PC-3 (cell line): ENCODE data around the gene PIN1. TPM values are rescaled to one million over a fixed set of nuclear protein-coding genes. Genes with fewer than 3 reads are reported as not detected.

Experiments
- ATAC-seq: fragments of 200-7000 bp; cut with Tn5 transposase; 2 replicates; pipeline ENCODE4 v1.9.1; 2020; ENCODE audit warnings: mild to moderate bottlenecking, moderate library complexity
- BruUV-seq: library from RNA; stranded (reverse); fragments of 400-500 nt; replicated peaks from 2 replicates; lab custom pipeline; 2021; lab: Mats Ljungman, UMichigan
- CTCF ChIA-PET: fragments of 300-600 bp; sonication (Branson Sonifier 250); formaldehyde crosslinking; loops from one replicate; lab custom pipeline; 2022; ENCODE audit warnings: antibody characterized with exemption; lab: Charles Lee
- POLR2A ChIA-PET: fragments of 300-600 bp; sonication (Branson Sonifier 250); formaldehyde crosslinking; loops from one replicate; lab custom pipeline; 2022; ENCODE audit warnings: antibody characterized with exemption; ENCODE audit not compliant: unreplicated experiment; lab: Charles Lee
- DNase-seq: peaks from one replicate; pipeline ENCODE4 v3.0.0-alpha.2; 2015
- H2AFZ ChIP-seq: fragments of 300-600 bp; sonication (generic); 2 replicates; pipeline ENCODE4 v1.6.0; 2016; ENCODE audit warnings: antibody characterized with exemption, low read length
- H3F3A ChIP-seq: fragments of 300-600 bp; sonication (generic); one replicate; pipeline ENCODE4 v1.6.0; 2017; ENCODE audit warnings: antibody characterized with exemption, low read length, control low read depth, mild to moderate bottlenecking; ENCODE audit not compliant: unreplicated experiment
- H3K27ac ChIP-seq: fragments of 300-600 bp; sonication (generic); 2 replicates; pipeline ENCODE4 v1.5.1; 2016; ENCODE audit warnings: mild to moderate bottlenecking, low read length
- H3K27me3 ChIP-seq: fragments of 300-600 bp; sonication (generic); 2 replicates; pipeline ENCODE4 v1.6.1; 2016; ENCODE audit warnings: low read length, mixed read lengths
- H3K36me3 ChIP-seq: fragments of 300-600 bp; sonication (generic); 2 replicates; pipeline ENCODE4 v1.6.1; 2016; ENCODE audit warnings: low read depth, mixed run types, low read length, mixed read lengths
- H3K4me1 ChIP-seq: fragments of 300-600 bp; sonication (generic); 2 replicates; pipeline ENCODE4 v1.5.1; 2016; ENCODE audit warnings: low read length; ENCODE audit not compliant: insufficient read depth
- H3K4me2 ChIP-seq: fragments of 300-600 bp; sonication (generic); 2 replicates; pipeline ENCODE4 v1.6.0; 2016; ENCODE audit warnings: low read length
- H3K4me3 ChIP-seq: fragments of 300-600 bp; sonication (generic); 2 replicates; pipeline ENCODE4 v1.5.1; 2016; ENCODE audit warnings: mild to moderate bottlenecking, low read length, mixed read lengths
- H3K79me2 ChIP-seq: fragments of 300-600 bp; sonication (generic); 2 replicates; pipeline ENCODE4 v1.6.1; 2017; ENCODE audit warnings: low read length, mixed read lengths
- H3K9ac ChIP-seq: fragments of 300-600 bp; sonication (generic); 2 replicates; pipeline ENCODE4 v1.6.0; 2016; ENCODE audit warnings: mild to moderate bottlenecking, low read length
- H3K9me2 ChIP-seq: fragments of 300-600 bp; sonication (generic); replicated peaks from 2 replicates; pipeline ENCODE4 v1.6.1; 2016; ENCODE audit warnings: mixed run types, low read length, mixed read lengths
- H3K9me3 ChIP-seq: fragments of 300-600 bp; sonication (generic); 2 replicates; pipeline ENCODE4 v1.6.1; 2016; ENCODE audit warnings: low read length, mixed read lengths
- H4K20me1 ChIP-seq: fragments of 300-600 bp; sonication (generic); 2 replicates; pipeline ENCODE4 v1.6.1; 2016; ENCODE audit warnings: low read length, mixed read lengths
- EZH2 ChIP-seq: fragments of 300-600 bp; sonication (generic); IDR thresholded peaks from one replicate; pipeline ENCODE4 v1.6.1; 2017; ENCODE audit warnings: antibody characterized with exemption, mild to moderate bottlenecking, low read length; ENCODE audit not compliant: unreplicated experiment
- EZH2phosphoT487 ChIP-seq: fragments of 300-600 bp; sonication (generic); IDR thresholded peaks from 2 replicates; pipeline ENCODE4 v1.6.1; 2018; ENCODE audit warnings: mild to moderate bottlenecking, antibody characterized with exemption, low read length, borderline replicate concordance
- intact Hi-C: fragments of 100-400 bp; cut with micrococcal nuclease; formaldehyde crosslinking; loops from 2 replicates; pipeline ENCODE4 v1.9.0; 2023
- total RNA-seq: library from RNA; depleted of rRNA; stranded (reverse); fragments of >200 nt; gene quantifications from 2 replicates; pipeline ENCODE4 v1.2.3, GENCODE V29; 2014
- TF ChIP-seq, protein P1 (sequence below): fragments of 300-600 bp; sonication (generic); conservative IDR thresholded peaks from 2 replicates; pipeline ENCODE4 v1.5.1; 2017; ENCODE audit warnings: antibody characterized with exemption, low read depth, mild to moderate bottlenecking, low read length

PIN1 gene
- total RNA-seq, 1 experiment from 2014 or later = 314 TPM

GRCh38 chr19:9871626-9872338, 36.7 kb downstream of the PIN1 start:
- Histone ChIP-seq H3K9me2 (no peaks in the 10 kb centered on the region), H3K4me1 (peaks cover 13% of the 10 kb centered on the region), H3K79me2 (no peaks in the 10 kb centered on the region), H2AFZ (peak overlapping the region; percentile 2), H3K36me3 (no peaks in the 10 kb centered on the region), H4K20me1 (no peaks in the 10 kb centered on the region), H3K4me3 (peak overlapping the region; percentile 8; the same call in 1 of the 2 replicates), H3K9ac (no peak overlapping the region; the same call in 1 of the 2 replicates), H3F3A (no peaks in the 10 kb centered on the region), H3K27me3 (no peaks in the 10 kb centered on the region), H3K4me2 (peak overlapping the region; percentile 60), H3K27ac (peak overlapping the region; percentile 47), H3K9me3 (no peaks in the 10 kb centered on the region)
- POLR2A ChIA-PET = no interaction called here
- peak; percentile 93 for DNase-seq
- ATAC-seq = peak; percentile 86
- CTCF ChIA-PET = interaction anchor here (0.6 kb wide), 1 partner anchor 202 kb away, joined by 3 read pairs; no protein-coding TSS in a partner anchor
- BruUV-seq = no TSS peak
- intact Hi-C loops = no loop called here
- TF ChIP-seq EZH2phosphoT487 = no peak
- no peak for TF ChIP-seq EZH2
- TF ChIP-seq, protein P1, sequence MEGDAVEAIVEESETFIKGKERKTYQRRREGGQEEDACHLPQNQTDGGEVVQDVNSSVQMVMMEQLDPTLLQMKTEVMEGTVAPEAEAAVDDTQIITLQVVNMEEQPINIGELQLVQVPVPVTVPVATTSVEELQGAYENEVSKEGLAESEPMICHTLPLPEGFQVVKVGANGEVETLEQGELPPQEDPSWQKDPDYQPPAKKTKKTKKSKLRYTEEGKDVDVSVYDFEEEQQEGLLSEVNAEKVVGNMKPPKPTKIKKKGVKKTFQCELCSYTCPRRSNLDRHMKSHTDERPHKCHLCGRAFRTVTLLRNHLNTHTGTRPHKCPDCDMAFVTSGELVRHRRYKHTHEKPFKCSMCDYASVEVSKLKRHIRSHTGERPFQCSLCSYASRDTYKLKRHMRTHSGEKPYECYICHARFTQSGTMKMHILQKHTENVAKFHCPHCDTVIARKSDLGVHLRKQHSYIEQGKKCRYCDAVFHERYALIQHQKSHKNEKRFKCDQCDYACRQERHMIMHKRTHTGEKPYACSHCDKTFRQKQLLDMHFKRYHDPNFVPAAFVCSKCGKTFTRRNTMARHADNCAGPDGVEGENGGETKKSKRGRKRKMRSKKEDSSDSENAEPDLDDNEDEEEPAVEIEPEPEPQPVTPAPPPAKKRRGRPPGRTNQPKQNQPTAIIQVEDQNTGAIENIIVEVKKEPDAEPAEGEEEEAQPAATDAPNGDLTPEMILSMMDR = no peak

DNA sequence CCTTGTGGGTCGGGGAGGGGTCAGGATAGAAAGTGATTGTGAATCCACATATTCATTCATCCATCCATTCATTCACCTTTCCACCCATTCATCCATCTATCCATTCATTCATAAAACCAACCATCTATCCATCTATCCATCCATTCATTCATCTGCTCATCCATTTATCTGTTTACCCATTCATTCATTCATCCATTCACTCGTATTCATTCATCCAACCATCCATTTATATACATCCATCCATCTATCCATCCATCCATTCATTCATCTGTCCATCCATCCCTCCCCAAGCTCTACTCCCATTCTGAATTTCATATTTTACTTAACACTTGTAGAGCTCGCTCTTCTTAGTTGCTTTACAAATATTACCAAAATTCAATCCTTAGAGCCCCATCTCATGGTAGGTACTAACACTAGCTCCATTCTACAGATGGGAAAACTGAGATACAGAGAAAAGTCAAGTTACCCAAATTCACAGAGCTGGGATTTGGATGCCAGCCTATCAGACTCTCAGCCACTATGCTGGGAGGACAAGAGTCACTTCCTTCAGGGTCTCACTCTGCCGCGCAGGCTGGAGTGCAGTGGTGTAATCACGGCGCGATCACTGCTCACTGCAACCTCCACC, 37.6 kb downstream of the PIN1 start:
- TF ChIP-seq EZH2 = no peak
- no TSS peak for BruUV-seq
- intact Hi-C loops = no loop called here

GRCh38 chr19:9875031-9875627, 40.0 kb downstream of the PIN1 start:
- H3F3A ChIP-seq = no peaks in the 10 kb centered on the region
- H3K36me3 ChIP-seq = no peaks in the 10 kb centered on the region
- no peak overlapping the region for H2AFZ ChIP-seq
- no peak for TF ChIP-seq EZH2phosphoT487
- TF ChIP-seq, protein P1 = no peak
- no peak for TF ChIP-seq EZH2
- ChIA-PET POLR2A (no interaction called here), CTCF (no interaction called here)
- H3K9ac ChIP-seq = no peak overlapping the region
- H3K9me3 ChIP-seq = no peaks in the 10 kb centered on the region
- H3K27me3 ChIP-seq = no peaks in the 10 kb centered on the region
- DNase-seq (no peak), ATAC-seq (no peak)
- peaks cover 22% of the 10 kb centered on the region for H3K4me1 ChIP-seq
- H3K4me3 ChIP-seq = no peak overlapping the region
- no peak overlapping the region for H3K4me2 ChIP-seq
- no TSS peak for BruUV-seq
- no peaks in the 10 kb centered on the region for H3K9me2 ChIP-seq
- intact Hi-C loops = no loop called here
- H4K20me1 ChIP-seq = no peaks in the 10 kb centered on the region
- no peaks in the 10 kb centered on the region for H3K79me2 ChIP-seq
- no peak overlapping the region for H3K27ac ChIP-seq

More for the DNA sequence above, 37.6 kb downstream of the PIN1 start:
- Histone ChIP-seq H3K4me1 (peaks cover 16% of the 10 kb centered on the region), H4K20me1 (no peaks in the 10 kb centered on the region), H3K79me2 (no peaks in the 10 kb centered on the region), H3K36me3 (no peaks in the 10 kb centered on the region), H3K27me3 (no peaks in the 10 kb centered on the region), H2AFZ (no peak overlapping the region), H3F3A (no peaks in the 10 kb centered on the region), H3K27ac (no peak overlapping the region), H3K9me2 (no peaks in the 10 kb centered on the region), H3K4me2 (no peak overlapping the region), H3K9me3 (no peaks in the 10 kb centered on the region), H3K9ac (no peak overlapping the region), H3K4me3 (no peak overlapping the region)
- ChIA-PET CTCF (no interaction called here), POLR2A (no interaction called here)
- ATAC-seq (no peak), DNase-seq (no peak)
